IPS-15b (cell line): ENCODE data around the gene GRID1.

Experiments used
- H3K27me3 ChIP-seq: one replicate; pipeline ENCODE4 v1.6.1; 2013; ENCODE audit warnings: low read length; ENCODE audit not compliant: control insufficient read depth, insufficient read depth
- H3K36me3 ChIP-seq: one replicate; pipeline ENCODE4 v1.6.1; 2013; ENCODE audit warnings: low read length; ENCODE audit not compliant: control insufficient read depth, insufficient read depth
- H3K4me1 ChIP-seq: one replicate; pipeline ENCODE4 v1.6.1; 2013; ENCODE audit warnings: mild to moderate bottlenecking, low read length; ENCODE audit not compliant: control insufficient read depth, insufficient read depth
- H3K4me3 ChIP-seq: one replicate; pipeline ENCODE4 v1.5.1; 2013; ENCODE audit warnings: low read depth, low read length
- H3K9ac ChIP-seq: one replicate; pipeline ENCODE4 v1.6.1; 2013; ENCODE audit warnings: low read depth, mild to moderate bottlenecking, low read length
- H3K9me3 ChIP-seq: one replicate; pipeline ENCODE4 v1.6.1; 2013; ENCODE audit warnings: mild to moderate bottlenecking, low read length; ENCODE audit not compliant: control insufficient read depth, insufficient read depth

Gene GRID1

GRCh38 chr10:86366033-86366901, at the start of gene GRID1:
GRID1 (minus strand) TSS chr10:86366795.
- no peaks in the 10 kb centered on the region for H3K9me3 ChIP-seq
- H3K9ac ChIP-seq: no peak within 1 kb of the TSS
- no peaks in the 10 kb centered on the region for H3K36me3 ChIP-seq
- peaks cover 2% of the 10 kb centered on the region for H3K4me1 ChIP-seq
- H3K4me3 ChIP-seq: peak within 1 kb of the TSS; percentile 63
- peaks cover 91% of the 10 kb centered on the region for H3K27me3 ChIP-seq

DNA sequence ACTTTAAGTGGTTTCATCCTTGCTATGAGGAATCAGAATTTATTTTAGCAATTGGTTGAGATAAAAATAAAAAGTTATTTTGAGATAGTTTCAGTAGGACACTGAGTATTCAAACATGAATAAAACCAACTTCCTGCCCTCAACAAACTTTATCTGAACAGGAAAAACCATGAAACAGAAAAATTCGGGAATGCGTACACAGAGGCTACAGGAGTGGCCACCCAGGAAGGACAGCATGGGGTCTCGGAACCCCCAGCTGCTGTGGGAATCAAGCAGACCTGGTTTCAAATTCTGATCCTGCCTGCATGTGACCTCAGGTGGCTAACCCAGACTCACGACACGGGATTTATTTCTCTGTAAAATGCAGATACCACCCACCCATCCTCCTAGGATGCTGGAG, 49.0 kb upstream of the GRID1 start:
- H3K27me3 ChIP-seq: no peaks in the 10 kb centered on the region
- H3K4me3 ChIP-seq: no peak overlapping the region
- no peaks in the 10 kb centered on the region for H3K9me3 ChIP-seq
- no peaks in the 10 kb centered on the region for H3K36me3 ChIP-seq
- H3K9ac ChIP-seq: no peak overlapping the region
- H3K4me1 ChIP-seq: peaks cover 4% of the 10 kb centered on the region

- H3K27me3 ChIP-seq: no peaks in the 10 kb centered on the region
- no peak overlapping the region for H3K4me3 ChIP-seq
- H3K9me3 ChIP-seq: no peaks in the 10 kb centered on the region
- peaks cover 4% of the 10 kb centered on the region for H3K4me1 ChIP-seq
- no peak overlapping the region for H3K9ac ChIP-seq
- H3K36me3 ChIP-seq: no peaks in the 10 kb centered on the region
These were observed 48.5 kb upstream of the GRID1 start for GRCh38 chr10:86415116-86415515.

- no peaks in the 10 kb centered on the region for H3K9me3 ChIP-seq
- H3K4me1 ChIP-seq: peaks cover 4% of the 10 kb centered on the region
- H3K4me3 ChIP-seq: no peak overlapping the region
- H3K27me3 ChIP-seq: no peaks in the 10 kb centered on the region
- no peaks in the 10 kb centered on the region for H3K36me3 ChIP-seq
- H3K9ac ChIP-seq: no peak overlapping the region
These were observed 46.6 kb upstream of the GRID1 start for GRCh38 chr10:86413046-86413728.

- H3K27me3 ChIP-seq: no peaks in the 10 kb centered on the region
- H3K4me1 ChIP-seq: peaks cover 4% of the 10 kb centered on the region
- H3K4me3 ChIP-seq: no peak overlapping the region
- H3K9ac ChIP-seq: no peak overlapping the region
- no peaks in the 10 kb centered on the region for H3K36me3 ChIP-seq
- no peaks in the 10 kb centered on the region for H3K9me3 ChIP-seq
These were observed 45.4 kb upstream of the GRID1 start for GRCh38 chr10:86411852-86412560.

DNA sequence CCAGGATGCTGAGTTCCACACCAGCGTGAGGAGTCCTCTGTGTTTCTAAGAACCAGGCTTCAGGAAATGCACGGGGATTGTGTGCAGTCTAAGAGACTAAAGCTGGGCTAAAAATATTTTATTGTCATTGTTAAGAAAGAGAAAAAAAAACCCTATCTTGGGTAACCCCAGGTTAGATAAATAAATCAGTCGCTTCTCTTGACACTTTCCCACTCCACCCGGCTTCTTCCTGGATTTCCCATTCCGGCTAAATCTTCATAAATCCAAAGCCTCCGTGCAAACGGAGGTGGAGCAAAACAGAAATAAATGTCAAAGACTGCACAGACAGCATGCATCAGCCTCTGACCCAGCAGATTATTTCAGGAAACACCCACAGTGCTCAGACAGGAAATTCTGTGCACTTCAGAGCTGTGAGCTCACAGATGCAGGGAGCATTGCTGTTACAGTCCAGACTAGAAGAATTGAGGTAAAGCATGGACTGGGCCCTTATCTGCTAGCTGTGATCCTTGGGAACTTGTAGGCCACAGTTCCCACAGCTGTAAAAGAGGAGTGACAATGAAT, 44.8 kb upstream of the GRID1 start:
- Histone ChIP-seq H3K36me3 (no peaks in the 10 kb centered on the region), H3K4me1 (peaks cover 4% of the 10 kb centered on the region), H3K9ac (no peak overlapping the region), H3K4me3 (no peak overlapping the region), H3K9me3 (no peaks in the 10 kb centered on the region), H3K27me3 (no peaks in the 10 kb centered on the region)

DNA sequence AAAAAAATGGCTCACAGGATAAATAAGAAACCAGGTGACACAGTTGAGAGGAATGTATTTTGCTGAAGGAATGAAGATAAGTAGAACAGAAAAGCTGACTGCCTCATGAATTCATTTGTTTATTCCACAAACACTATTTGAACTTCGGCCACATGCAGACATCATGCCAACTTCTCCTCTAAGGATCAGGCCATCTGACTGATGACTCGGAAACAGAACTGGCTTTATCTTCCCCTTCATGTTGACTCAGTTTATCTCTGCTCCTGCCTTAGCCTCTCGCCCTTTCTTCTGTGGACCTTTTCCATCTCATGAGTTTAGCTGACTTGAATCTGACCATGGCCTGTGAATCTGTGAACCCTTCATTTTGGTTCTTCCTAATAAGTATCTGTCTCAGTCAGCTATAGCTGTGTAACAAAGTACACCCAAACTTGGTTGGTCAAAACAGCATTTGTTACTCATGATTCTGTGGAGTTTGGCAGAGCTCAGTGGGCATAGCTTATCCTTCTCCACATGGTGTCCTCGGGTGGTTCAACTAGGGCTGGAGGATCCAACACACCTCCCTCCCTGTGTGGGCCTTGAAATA, 44.0 kb upstream of the GRID1 start:
- no peaks in the 10 kb centered on the region for H3K9me3 ChIP-seq
- H3K36me3 ChIP-seq: no peaks in the 10 kb centered on the region
- no peak overlapping the region for H3K4me3 ChIP-seq
- no peak overlapping the region for H3K9ac ChIP-seq
- peaks cover under 1% of the 10 kb centered on the region for H3K4me1 ChIP-seq
- no peaks in the 10 kb centered on the region for H3K27me3 ChIP-seq

GRCh38 chr10:86409183-86409582, 42.6 kb upstream of the GRID1 start:
- H3K9ac ChIP-seq: no peak overlapping the region
- no peaks in the 10 kb centered on the region for H3K36me3 ChIP-seq
- H3K27me3 ChIP-seq: no peaks in the 10 kb centered on the region
- H3K4me1 ChIP-seq: no peaks in the 10 kb centered on the region
- H3K4me3 ChIP-seq: no peak overlapping the region
- no peaks in the 10 kb centered on the region for H3K9me3 ChIP-seq

GRCh38 chr10:86403183-86403797, 36.7 kb upstream of the GRID1 start:
- H3K27me3 ChIP-seq: peaks cover 41% of the 10 kb centered on the region
- H3K9me3 ChIP-seq: no peaks in the 10 kb centered on the region
- H3K36me3 ChIP-seq: no peaks in the 10 kb centered on the region
- H3K9ac ChIP-seq: no peak overlapping the region
- peaks cover 7% of the 10 kb centered on the region for H3K4me1 ChIP-seq
- H3K4me3 ChIP-seq: peak overlapping the region; percentile 14

- no peak overlapping the region for H3K9ac ChIP-seq
- H3K36me3 ChIP-seq: no peaks in the 10 kb centered on the region
- peaks cover 7% of the 10 kb centered on the region for H3K4me1 ChIP-seq
- H3K9me3 ChIP-seq: no peaks in the 10 kb centered on the region
- H3K4me3 ChIP-seq: peak overlapping the region; percentile 14
- H3K27me3 ChIP-seq: peaks cover 44% of the 10 kb centered on the region
These were observed 35.8 kb upstream of the GRID1 start for GRCh38 chr10:86402283-86402941.
